Erythroblast (primary cell): Measurements from ENCODE around the gene MN1.

ENCODE experiments used
- DNase-seq, 2 experiments: peaks; one replicate each; lab custom pipeline; 2025; lab: John Stamatoyannopoulos, UW
- GATA1 ChIP-seq: IDR thresholded peaks from 2 replicates; pipeline ENCODE4 v1.6.1; 2011; ENCODE audit warnings: low read depth, mild to moderate bottlenecking, control low read depth, low read length, moderate library complexity
- POLR2A ChIP-seq: IDR thresholded peaks from 2 replicates; pipeline ENCODE4 v1.6.1; 2011; ENCODE audit warnings: mild to moderate bottlenecking, low read length

MN1 gene

DNA sequence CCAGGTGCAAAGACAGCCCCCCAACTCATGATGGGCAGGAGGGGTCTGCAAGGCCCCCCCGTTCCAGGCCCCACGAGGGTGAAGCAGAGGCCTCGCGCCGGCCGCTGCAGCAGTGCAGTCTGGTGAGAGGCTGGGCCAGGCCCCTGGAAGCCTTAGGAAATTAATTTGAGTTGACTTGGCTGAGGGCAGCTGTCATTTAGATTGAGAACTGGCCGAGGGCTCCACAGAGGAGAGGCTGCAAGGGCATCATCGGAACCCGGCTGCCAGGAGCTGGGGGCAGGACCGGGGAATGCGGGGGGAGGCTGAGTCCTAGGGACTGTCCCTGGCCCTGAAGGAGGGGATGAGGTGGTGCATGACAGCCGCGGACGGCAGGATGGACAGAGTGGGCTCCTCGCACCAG is 39.9 kb downstream of the MN1 start:
- TF ChIP-seq POLR2A, result no peak
- TF ChIP-seq GATA1, result no peak
- DNase-seq, result no peak

DNA sequence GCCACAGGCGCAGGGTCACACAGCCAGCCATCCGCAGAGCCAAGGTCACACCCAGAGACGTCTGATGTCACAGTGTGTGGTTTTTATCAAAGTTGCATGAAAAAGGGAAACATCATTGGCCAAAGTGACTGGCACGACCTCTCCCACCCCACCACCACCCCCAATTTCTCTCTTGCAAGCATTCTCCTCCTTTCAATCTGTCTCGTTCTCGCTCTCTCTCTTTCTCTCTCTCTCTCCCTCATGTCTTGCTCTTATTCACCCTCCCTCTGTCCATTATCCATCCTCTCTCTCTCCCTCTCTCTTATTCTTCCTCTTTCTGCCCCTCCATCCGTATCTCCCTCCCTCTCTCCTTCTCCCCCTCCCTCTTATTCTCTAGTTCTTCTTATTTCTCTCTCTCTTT is 40.6 kb downstream of the MN1 start:
- DNase-seq, result no peak
- TF ChIP-seq GATA1 (no peak), POLR2A (no peak)

GRCh38 chr22:27760474-27760873 is 41.1 kb downstream of the MN1 start:
- DNase-seq, result no peak
- TF ChIP-seq GATA1, result no peak

DNA sequence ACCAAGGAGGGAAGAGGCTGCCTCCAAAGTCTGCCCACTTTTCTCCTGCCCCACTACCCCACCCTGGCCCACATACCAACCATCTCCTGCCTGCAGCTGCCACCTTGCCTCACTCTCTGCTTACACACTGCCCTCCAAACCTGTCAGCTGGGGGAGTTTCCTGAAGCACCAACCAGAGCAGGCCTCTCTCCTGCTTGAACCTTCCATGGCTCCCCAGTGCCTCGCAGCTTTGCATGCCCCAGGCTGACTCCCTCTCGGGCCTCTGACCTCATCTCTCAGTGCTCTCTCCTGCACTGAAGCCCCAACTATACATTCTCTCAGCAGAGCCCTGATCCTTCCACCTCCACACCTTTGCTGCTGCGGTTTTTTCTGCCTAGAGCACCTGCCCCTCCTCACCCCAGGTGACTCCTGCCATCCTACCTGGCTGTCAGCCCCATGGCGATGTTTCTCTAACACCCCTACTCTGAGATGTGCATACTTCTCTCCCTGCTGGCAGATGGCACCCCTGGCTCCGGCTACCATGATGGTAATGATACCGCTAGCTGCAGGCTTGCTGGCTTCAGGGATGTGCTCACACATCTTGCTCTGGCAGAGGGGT is 43.5 kb downstream of the MN1 start:
- no peak for TF ChIP-seq POLR2A
- TF ChIP-seq GATA1, result no peak

GRCh38 chr22:27756212-27756660 is 45.3 kb downstream of the MN1 start:
- no peak for DNase-seq
- TF ChIP-seq POLR2A (no peak), GATA1 (no peak)

More for the DNA sequence above, 43.5 kb downstream of the MN1 start:
- no peak for DNase-seq

DNA sequence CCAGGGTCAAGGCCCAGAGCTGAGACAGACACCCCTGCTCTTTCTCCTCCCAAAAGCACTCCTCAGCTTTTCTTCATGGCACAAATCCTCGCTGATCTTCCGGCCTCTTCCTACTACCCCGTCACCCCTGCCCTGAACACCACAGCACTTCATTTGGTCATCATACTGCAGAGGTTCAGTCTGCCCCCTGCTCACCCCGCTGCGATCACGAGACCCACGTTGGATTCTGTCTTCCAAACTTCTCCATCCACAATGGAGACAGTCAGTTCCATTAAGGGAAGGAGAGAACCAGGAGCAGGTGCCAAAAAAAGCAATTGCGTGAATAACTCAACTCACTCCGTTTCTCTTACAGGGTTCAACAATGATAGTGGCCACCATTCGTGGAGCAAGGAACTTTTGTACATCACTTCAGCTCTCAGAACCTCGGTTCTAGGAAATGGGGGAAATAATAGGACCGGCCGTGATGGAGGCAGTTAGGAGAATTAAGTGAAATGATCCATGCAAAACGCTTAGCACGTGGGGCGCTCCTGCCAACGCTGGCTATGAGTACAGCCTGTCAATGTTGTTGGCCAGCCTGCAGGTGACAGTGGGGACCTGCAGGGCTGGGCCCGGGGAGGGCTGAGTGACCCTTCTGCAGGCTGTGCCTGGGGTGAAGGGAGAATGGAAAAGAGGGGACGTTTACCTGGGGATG is 45.9 kb downstream of the MN1 start:
- TF ChIP-seq GATA1 (no peak), POLR2A (no peak)
- no peak for DNase-seq

DNA sequence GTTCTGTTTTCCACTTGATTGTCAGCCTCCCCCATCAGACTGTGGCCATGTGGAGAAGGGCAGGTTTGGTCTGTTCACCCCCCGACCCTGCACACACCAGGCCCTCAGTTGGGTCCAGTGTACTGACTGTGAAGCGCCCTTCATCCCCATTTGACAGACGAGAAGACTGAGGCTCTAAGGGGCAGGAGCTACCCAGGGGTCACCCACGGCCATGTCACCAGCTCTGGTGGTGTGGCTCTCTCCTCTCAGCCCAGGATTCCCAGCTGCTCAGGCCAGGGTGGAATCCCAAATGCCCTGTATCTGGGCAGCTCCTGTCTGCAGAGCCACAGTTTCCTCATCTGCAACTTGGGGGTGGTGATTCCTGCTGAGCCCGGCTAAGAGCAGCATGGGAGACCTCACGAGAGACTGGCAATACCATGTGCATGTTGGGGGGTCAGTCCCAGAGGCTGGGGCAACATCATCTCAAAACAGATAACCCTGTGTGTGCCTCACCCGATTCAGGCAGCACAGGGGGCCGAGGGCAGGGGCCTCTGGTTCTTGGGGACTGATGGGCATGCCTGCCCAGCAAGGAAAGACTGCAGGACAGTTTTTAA is 46.6 kb downstream of the MN1 start:
- DNase-seq, result no peak
- TF ChIP-seq GATA1 (no peak), POLR2A (no peak)

- no peak for DNase-seq
These were observed 47.2 kb downstream of the MN1 start for GRCh38 chr22:27754247-27754887.

DNA sequence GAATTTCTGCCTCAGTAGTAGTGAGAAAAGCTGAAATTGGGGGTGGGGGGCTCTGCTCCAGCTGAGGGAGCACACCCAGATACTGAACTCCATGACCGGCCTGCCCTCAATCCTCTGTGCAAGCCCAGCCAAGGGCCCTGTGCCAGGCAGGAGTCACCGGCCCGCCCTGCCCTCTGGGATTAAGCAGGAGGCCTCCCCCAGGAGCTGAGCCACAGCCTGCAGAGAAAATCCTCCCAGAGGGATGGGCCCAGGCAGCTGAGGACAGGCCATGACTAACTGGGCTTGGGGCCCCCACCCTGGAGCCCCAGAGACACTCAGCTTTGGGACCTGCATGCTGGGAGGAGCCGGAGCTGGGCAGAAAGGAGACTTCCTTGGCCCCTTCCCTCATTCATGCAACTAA is 48.8 kb downstream of the MN1 start:
- no peak for DNase-seq
- TF ChIP-seq POLR2A (no peak), GATA1 (no peak)

More at GRCh38 chr22:27754247-27754887, 47.2 kb downstream of the MN1 start:
- TF ChIP-seq POLR2A (no peak), GATA1 (no peak)

DNA sequence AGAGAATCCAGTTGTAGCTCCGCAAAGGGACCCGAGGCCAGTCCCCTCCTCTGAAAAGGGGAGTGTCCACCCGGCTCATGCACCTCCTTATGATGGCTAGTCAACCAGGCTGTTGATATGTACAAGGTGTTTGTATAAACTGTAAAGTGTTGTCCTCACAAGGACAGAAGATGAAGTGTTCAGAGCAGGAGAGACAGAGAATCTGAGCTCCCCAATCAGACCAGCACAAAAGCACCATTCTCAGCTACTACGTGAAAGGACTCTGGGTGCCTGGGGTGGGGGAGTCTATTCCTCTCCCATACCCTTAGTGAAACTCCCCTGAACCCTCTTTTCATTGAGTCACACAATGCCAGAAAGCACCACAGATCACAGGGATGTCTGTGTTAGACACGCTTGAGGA is 49.4 kb downstream of the MN1 start:
- DNase-seq, result no peak
- TF ChIP-seq GATA1 (no peak), POLR2A (no peak)

DNA sequence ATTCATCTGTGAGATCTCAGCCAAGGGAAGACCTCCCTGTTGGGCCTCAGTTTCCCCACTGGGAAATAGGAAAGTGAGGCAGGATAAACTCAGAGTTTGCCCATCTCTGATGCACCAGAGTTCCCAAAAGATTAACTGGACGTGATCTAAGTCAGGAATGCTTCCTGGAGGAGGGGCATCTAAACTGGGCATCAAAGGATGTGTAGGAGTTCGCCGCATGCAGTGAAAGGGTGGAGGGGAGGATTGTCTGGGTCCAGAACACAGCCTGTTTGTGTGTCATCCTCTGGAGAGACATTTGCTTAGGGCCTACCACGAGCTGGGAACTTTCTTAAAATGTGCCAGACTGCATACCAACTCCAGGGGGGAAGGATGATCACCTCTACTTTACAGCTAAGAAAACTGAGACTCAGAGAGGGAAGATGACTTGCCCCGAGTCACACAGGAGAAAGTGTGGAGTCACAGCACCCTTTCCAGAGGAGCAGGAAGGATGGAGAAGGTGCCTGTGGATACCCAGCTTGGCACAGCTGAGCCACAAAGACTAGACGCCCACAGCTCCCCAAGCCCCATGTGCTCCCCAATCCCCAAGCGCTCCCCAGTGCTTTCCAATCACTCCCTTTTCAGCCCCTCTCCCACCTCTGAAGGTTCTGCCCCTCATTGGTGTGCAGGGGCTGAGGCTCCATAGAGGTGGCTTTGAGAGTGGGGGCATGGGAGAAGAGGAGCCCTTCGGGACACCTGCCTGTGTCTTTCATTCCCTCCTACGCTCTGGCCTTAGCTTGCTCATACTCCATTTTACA is 50.1 kb downstream of the MN1 start:
- DNase-seq, result no peak
- TF ChIP-seq GATA1, result no peak
- no peak for TF ChIP-seq POLR2A

DNA sequence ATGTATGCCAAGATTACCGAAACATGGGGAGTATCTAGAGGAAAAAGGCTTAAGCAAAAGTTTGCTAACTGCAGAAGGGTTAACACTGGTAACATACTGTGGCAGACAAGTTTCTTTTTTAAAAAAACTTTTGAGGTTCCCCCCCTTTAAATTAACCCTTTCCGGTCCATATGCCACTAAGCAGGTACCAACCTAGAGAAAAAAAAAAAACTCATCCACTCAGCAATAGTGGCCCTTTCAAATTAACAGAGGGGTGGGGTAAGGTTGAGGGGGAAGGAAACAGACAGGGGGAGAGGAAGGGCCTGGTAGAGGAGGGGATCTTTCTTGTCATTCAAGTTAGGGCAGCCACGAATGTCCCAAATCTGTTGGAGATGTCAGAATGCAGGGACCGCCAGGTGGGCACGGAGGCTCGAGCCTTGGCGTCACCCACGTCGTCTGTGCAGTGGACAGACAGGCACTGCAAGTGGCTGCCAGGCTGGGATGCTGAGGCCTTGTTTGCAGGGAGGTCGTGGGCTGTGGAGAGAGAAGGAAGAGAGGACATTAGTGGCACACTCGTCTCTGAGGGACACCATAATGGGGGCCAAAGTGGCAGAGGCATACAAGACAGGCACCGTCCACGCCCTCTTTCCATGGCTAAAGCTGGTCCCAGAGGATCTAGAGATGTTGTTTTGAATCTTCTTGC is 50.8 kb downstream of the MN1 start:
- TF ChIP-seq POLR2A, result no peak
- no peak for TF ChIP-seq GATA1

More for the DNA sequence above, 50.8 kb downstream of the MN1 start:
- no peak for DNase-seq
